ENCODE results near the gene SMIM27. TPM values are rescaled to one million over a fixed set of nuclear protein-coding genes. Genes with fewer than 3 reads are reported as not detected.

Gene SMIM27
- total and polyA plus RNA-seq, 2 of the 13 experiments (the other 11 are each of a cell fraction or from before 2014, with no cell fraction given), result 17.9 to 19.0 TPM

- TF ChIP-seq SIN3A (IDR thresholded peaks at IDR 0.05; ENCODE audit: borderline replicate concordance, low read depth, low read length) (peak; percentile 84; the same call in 1 of the 2 replicates), PHF8 (CRISPR knock-in tag; IDR thresholded peaks at IDR 0.05) (peak; percentile 74), RFXANK (CRISPR knock-in tag; IDR thresholded peaks at IDR 0.05) (no peak), SNAI1 (CRISPR knock-in tag; IDR thresholded peaks at IDR 0.05; ENCODE audit: borderline replicate concordance) (no peak; the same call in 1 of the 2 replicates), SOX5 (CRISPR knock-in tag; IDR thresholded peaks at IDR 0.05; ENCODE audit: borderline replicate concordance) (no peak), ZNF329 (CRISPR knock-in tag; IDR thresholded peaks at IDR 0.05; ENCODE audit: low read depth) (no peak), DPF2 (CRISPR knock-in tag; IDR thresholded peaks at IDR 0.05; ENCODE audit: borderline replicate concordance, low read depth) (no peak), ZNF891 (CRISPR knock-in tag; IDR thresholded peaks at IDR 0.05) (peak; percentile 73; the same call in 1 of the 2 replicates), GABPB1 (CRISPR knock-in tag; IDR thresholded peaks at IDR 0.05) (peak; percentile 67), ZNF318 (CRISPR knock-in tag; IDR thresholded peaks at IDR 0.05) (no peak), ZNF3 (CRISPR knock-in tag; IDR thresholded peaks at IDR 0.05) (no peak), ZNF770 (CRISPR knock-in tag; IDR thresholded peaks at IDR 0.05) (peak; percentile 53; the same call in 1 of the 2 replicates), THYN1 (CRISPR knock-in tag; IDR thresholded peaks at IDR 0.05; ENCODE audit: borderline replicate concordance, low read depth) (no peak), ZNF569 (CRISPR knock-in tag; IDR thresholded peaks at IDR 0.05; ENCODE audit: borderline replicate concordance) (no peak), SRF (IDR thresholded peaks at IDR 0.05; ENCODE audit: low read depth, low read length) (no peak), SYNCRIP (IDR thresholded peaks at IDR 0.05; ENCODE audit: insufficient read depth, low read depth, low read length) (no peak), PLSCR1 (CRISPR knock-in tag; IDR thresholded peaks at IDR 0.05; ENCODE audit: borderline replicate concordance) (no peak), KAT7 (CRISPR knock-in tag; IDR thresholded peaks at IDR 0.05; ENCODE audit: borderline replicate concordance) (peak; percentile 87), ZNF296 (CRISPR knock-in tag; conservative IDR thresholded peaks at IDR 0.05) (no peak), ZNF839 (CRISPR knock-in tag; IDR thresholded peaks at IDR 0.05; ENCODE audit: borderline replicate concordance) (no peak)
Observed at GRCh38 chr9:32526041-32526706, 26.0 kb upstream of the SMIM27 start, which contains the start of gene RIGI (continued).

Data from HepG2 (cell line).